ENCODE measurements around the gene GYG1. TPM values are rescaled to one million over a fixed set of nuclear protein-coding genes. Genes with fewer than 3 reads are reported as not detected.

The GYG1 gene
- total RNA-seq, 4 donors from 2014 or later: 19.5 to 67.5 (median 26.0) TPM

DNA sequence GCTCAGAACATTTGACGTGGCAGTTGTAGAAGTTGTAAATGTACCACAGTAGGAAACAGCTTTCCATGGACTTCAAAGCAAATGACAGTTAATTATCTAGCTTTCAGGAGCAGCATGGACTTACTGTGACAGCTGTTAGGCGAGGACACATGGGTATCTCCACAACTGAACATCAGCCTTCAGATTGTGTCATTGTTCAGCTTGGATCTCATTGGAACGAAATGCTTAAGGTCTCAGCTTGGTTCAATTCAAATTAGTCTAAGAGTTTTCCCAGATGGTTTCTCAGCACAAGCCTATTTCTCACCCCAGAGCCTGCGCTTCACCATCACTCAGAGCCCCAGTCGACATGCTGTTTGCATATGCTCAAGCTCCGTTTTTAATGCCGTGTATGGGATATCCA, 21.1 kb upstream of the GYG1 start:
- Histone ChIP-seq H3K27me3 (no peaks in the 10 kb centered on the region), H3K27ac (no peak overlapping the region), H3K36me3 (no peaks in the 10 kb centered on the region), H3K4me1 (peaks cover 0 to 12% (median 0%) of the 10 kb centered on the region in 4 donors), H3K4me3 (no peak overlapping the region), H3K9me3 (no peaks in the 10 kb centered on the region)
- no peak for DNase-seq (ENCODE audit: low spot score in 2 of 2)
- TF ChIP-seq, protein P1, sequence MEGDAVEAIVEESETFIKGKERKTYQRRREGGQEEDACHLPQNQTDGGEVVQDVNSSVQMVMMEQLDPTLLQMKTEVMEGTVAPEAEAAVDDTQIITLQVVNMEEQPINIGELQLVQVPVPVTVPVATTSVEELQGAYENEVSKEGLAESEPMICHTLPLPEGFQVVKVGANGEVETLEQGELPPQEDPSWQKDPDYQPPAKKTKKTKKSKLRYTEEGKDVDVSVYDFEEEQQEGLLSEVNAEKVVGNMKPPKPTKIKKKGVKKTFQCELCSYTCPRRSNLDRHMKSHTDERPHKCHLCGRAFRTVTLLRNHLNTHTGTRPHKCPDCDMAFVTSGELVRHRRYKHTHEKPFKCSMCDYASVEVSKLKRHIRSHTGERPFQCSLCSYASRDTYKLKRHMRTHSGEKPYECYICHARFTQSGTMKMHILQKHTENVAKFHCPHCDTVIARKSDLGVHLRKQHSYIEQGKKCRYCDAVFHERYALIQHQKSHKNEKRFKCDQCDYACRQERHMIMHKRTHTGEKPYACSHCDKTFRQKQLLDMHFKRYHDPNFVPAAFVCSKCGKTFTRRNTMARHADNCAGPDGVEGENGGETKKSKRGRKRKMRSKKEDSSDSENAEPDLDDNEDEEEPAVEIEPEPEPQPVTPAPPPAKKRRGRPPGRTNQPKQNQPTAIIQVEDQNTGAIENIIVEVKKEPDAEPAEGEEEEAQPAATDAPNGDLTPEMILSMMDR (IDR thresholded peaks at IDR 0.05): no peak
- no peak for TF ChIP-seq EP300 (IDR thresholded peaks at IDR 0.05)
- no peak for TF ChIP-seq POLR2A (IDR thresholded peaks at IDR 0.05)
- WGBS, 2 donors: 88 to 89% methylated on average over 7 of the region's 7 CpGs

DNA sequence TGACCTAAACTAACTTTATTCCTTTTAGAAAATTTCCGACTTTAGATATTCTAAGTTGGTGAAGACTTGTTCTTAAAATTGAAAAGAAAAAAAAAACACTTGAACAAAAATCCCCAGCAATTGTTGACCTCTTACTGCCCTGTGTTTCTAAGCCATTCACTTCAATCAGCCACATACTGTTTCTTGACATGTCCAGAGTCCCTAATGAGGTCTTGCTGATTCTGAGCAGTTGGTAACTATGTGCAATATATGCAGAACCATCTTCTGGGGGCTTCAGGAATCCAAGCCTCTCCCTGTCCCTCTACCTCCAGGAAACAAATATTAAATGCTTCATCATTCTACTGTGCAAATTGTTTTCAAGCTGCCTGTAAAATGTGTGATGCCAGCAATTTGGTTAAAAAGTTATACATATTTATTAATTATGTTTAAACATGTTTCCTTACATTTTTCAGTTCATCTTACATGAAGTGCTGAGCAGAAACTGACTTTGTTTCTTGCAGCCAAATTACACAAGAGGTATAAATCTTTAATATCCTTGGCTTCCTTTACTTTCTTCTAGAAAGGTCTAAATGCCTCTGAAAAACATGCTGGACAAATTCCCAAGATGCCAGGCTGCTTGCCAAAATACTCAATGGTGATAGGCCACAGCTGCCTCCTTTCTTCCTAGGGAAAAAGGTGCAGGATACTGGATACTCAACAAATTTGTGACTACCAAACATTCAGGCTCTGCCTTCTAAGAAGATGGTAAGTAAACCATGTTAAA, 19.8 kb upstream of the GYG1 start:
- no peaks in the 10 kb centered on the region for H3K27me3 ChIP-seq
- H3K9me3 ChIP-seq: no peaks in the 10 kb centered on the region
- H3K4me1 ChIP-seq: peaks cover 0 to 12% (median 0%) of the 10 kb centered on the region in 4 donors
- H3K36me3 ChIP-seq: no peaks in the 10 kb centered on the region
- peak in 1 of 2 donors; percentile 24 for DNase-seq (ENCODE audit: low spot score in 2 of 2)
- H3K4me3 ChIP-seq: no peak overlapping the region
- no peak for TF ChIP-seq EP300 (IDR thresholded peaks at IDR 0.05)
- WGBS, 2 donors: 50 to 69% methylated on average over 1 of the region's 1 CpG
- no peak overlapping the region for H3K27ac ChIP-seq

DNA sequence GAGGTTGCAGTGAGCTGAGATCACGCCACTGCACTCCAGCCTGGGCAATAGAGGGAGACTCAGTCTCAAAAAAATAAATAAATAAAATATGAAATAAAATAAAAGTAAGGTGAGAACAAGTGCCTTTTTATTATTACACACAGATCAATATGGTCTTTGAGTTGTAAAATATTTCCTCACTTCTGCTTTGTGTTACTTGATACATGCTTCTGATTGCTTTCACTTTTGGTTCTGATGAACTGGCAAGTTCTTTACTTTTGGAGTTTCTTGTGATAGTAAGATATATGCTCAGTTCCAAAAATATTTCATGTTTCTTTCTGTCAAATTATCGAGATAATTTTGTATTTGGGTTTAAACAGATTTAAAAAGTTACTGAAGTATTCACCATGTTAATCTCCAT, 16.6 kb upstream of the GYG1 start:
- no peaks in the 10 kb centered on the region for H3K27me3 ChIP-seq
- no peak for DNase-seq (ENCODE audit: low spot score in 2 of 2)
- no peak overlapping the region for H3K4me3 ChIP-seq
- H3K9me3 ChIP-seq: no peaks in the 10 kb centered on the region
- TF ChIP-seq EP300 (IDR thresholded peaks at IDR 0.05) (no peak), POLR2A (IDR thresholded peaks at IDR 0.05) (no peak)
- TF ChIP-seq, protein P1 (IDR thresholded peaks at IDR 0.05): no peak
- H3K4me1 ChIP-seq: peaks cover 0 to 12% (median 0%) of the 10 kb centered on the region in 4 donors
- WGBS, 2 donors: 88 to 91% methylated on average over 2 of the region's 2 CpGs
- H3K36me3 ChIP-seq: no peaks in the 10 kb centered on the region
- H3K27ac ChIP-seq: peak overlapping the region in 1 of 4 donors; percentile 61

DNA sequence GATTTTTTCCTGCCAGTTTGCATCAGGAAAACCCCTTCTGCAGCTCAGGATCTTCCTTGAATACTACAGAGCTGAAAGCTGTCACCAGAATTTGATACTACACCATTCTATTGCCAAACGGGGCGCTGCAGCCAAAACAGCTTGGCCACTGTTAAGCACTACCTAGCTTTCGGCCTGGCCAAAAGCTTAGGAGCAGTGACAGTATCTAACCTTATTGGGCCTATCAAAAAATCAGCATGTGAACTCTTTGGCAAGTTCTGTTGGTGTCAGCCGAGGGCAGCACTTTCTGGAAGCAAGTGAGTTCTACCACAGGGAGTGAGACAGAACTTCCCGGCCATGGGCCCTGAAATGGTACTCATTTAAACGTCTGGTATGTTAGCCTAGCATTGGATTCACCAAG, 16.1 kb upstream of the GYG1 start:
- 70 to 80% methylated on average over 6 of the region's 6 CpGs for WGBS, 2 donors
- H3K27ac ChIP-seq: peak overlapping the region in 1 of 4 donors; percentile 61
- no peaks in the 10 kb centered on the region for H3K36me3 ChIP-seq
- H3K9me3 ChIP-seq: no peaks in the 10 kb centered on the region
- DNase-seq (ENCODE audit: low spot score in 2 of 2): peak in 1 of 2 donors; percentile 28
- no peaks in the 10 kb centered on the region for H3K27me3 ChIP-seq
- peaks cover 0 to 12% (median 0%) of the 10 kb centered on the region in 4 donors for H3K4me1 ChIP-seq
- H3K4me3 ChIP-seq: no peak overlapping the region
- TF ChIP-seq, protein P1 (IDR thresholded peaks at IDR 0.05): no peak
- no peak for TF ChIP-seq POLR2A (IDR thresholded peaks at IDR 0.05)
- TF ChIP-seq EP300 (IDR thresholded peaks at IDR 0.05): no peak

DNA sequence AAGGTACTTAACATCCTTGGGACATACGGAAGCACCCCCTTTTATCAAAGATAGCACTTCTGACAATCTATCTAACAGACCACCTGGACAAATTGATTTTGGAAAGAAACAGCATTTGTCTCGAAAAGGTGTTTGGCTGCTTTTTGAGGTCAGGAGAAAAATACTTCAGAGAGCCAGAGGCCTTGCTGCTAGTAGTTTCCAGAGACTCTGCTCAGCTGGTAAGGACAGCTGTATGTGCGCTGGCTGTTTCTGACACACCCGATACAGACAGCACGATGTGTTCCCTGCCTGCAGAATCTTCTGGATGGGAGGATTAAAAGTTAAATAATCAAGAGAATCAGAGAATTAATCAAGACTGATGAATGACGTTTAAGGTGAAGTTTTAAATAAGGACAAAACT, 15.6 kb upstream of the GYG1 start:
- no peak for TF ChIP-seq POLR2A (IDR thresholded peaks at IDR 0.05)
- TF ChIP-seq, protein P1 (IDR thresholded peaks at IDR 0.05): no peak
- no peak for TF ChIP-seq EP300 (IDR thresholded peaks at IDR 0.05)
- Histone ChIP-seq H3K4me3 (no peak overlapping the region), H3K4me1 (peaks cover 0 to 12% (median 0%) of the 10 kb centered on the region in 4 donors), H3K9me3 (no peaks in the 10 kb centered on the region), H3K27me3 (no peaks in the 10 kb centered on the region), H3K36me3 (no peaks in the 10 kb centered on the region), H3K27ac (peak overlapping the region in 1 of 4 donors; percentile 61)
- no peak for DNase-seq (ENCODE audit: low spot score in 2 of 2)
- WGBS, 2 donors: 68 to 73% methylated on average over 6 of the region's 6 CpGs

All from tibial nerve (tissue), 4 donors.